NCI-H345 treated with DMSO at 0.1 percent for 48 hours (cell line): ENCODE data around the gene VPS37B.

Experiments
- DNase-seq: peaks from one replicate; lab custom pipeline; 2025; ENCODE audit not compliant: unreplicated experiment; lab: John Stamatoyannopoulos, UW

The VPS37B gene

GRCh38 chr12:122867691-122868461 is 28.0 kb downstream of the VPS37B start:
- no peak for DNase-seq

GRCh38 chr12:122866950-122867607 is 28.8 kb downstream of the VPS37B start:
- no peak for DNase-seq

DNA sequence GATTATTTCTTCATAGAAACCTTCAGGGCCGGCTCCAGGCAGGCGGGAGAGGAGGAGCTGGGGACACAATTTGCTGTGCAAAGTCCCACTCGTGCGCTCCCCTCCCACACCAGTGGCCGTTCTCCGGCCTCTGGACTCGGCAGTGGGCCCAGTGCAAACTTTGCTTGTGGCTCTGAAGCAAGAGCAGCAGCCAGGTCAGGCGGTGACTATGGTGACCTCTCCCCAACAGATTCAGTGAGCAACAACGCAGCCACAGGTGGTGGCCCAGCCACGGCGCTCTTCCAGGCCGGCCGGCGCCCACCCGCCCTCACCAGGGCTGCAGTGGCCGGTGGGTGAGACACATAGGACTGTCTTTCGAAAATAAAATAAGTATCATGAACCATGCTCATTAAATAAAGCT is 29.5 kb downstream of the VPS37B start:
- DNase-seq = no peak

GRCh38 chr12:122865268-122866231 is 30.4 kb downstream of the VPS37B start:
- DNase-seq = no peak

- no peak for DNase-seq
Measured at GRCh38 chr12:122864894-122865253, 31.1 kb downstream of the VPS37B start.

GRCh38 chr12:122862872-122863701 is 32.8 kb downstream of the VPS37B start:
- DNase-seq = peak; percentile 89

DNA sequence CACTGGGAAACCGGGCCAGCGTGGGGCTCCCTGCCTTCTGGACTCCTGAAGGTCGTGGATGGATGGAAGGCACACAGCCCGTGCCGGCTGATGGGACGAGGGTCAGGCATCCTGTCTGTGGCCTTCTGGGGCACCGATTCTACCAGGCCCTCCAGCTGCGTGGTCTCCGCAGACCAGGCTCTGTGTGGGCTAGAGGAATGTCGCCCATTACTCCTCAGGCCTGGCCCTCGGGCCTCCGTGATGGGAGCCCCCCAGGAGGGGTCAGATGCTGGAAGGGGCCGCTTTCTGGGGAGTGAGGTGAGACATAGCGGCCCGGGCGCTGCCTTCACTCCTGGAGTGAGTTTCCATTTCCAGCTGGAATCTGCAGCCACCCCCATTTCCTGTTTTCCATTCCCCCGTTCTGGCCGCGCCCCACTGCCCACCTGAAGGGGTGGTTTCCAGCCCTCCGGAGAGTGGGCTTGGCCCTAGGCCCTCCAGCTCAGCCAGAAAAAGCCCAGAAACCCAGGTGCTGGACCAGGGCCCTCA is 33.8 kb downstream of the VPS37B start:
- DNase-seq = no peak

DNA sequence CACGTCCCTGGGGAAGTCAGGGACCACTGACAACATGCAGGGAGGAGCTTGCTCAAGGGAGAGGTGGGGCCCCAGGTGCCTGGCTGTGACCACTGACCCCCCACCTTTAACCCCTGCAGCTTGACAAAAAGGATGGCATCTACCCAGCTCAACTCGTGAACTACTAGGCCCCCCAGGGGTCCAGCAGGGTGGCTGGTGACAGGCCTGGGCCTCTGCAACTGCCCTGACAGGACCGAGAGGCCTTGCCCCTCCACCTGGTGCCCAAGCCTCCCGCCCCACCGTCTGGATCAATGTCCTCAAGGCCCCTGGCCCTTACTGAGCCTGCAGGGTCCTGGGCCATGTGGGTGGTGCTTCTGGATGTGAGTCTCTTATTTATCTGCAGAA is 34.3 kb downstream of the VPS37B start:
- DNase-seq = no peak

DNA sequence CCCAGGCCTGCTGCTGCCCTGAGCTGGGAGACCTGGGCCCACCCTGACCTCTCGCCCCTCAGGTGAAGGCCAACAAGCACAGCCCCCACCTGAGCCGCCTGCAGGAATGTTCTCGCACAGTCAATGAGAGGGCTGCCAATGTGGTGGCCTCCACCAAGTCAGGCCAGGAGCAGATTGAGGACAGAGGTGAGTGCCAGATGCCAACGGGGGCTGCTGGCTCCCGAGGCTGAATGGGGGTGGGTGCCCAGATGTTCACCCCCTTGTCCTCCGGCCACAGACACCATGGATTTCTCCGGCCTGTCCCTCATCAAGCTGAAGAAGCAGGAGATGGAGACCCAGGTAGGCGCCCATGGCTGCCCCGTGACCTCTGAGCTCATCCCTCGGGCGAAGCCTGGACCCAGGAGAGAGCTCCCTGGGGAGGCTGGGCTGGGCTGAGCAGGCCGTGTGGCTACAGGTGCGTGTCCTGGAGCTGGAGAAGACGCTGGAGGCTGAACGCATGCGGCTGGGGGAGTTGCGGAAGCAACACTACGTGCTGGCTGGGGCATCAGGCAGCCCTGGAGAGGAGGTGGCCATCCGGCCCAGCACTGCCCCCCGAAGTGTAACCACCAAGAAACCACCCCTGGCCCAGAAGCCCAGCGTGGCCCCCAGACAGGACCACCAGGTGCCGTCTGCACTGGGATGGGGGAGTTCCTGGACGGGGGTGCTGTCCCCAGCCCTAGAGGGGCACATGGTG is 34.9 kb downstream of the VPS37B start:
- no peak for DNase-seq

DNA sequence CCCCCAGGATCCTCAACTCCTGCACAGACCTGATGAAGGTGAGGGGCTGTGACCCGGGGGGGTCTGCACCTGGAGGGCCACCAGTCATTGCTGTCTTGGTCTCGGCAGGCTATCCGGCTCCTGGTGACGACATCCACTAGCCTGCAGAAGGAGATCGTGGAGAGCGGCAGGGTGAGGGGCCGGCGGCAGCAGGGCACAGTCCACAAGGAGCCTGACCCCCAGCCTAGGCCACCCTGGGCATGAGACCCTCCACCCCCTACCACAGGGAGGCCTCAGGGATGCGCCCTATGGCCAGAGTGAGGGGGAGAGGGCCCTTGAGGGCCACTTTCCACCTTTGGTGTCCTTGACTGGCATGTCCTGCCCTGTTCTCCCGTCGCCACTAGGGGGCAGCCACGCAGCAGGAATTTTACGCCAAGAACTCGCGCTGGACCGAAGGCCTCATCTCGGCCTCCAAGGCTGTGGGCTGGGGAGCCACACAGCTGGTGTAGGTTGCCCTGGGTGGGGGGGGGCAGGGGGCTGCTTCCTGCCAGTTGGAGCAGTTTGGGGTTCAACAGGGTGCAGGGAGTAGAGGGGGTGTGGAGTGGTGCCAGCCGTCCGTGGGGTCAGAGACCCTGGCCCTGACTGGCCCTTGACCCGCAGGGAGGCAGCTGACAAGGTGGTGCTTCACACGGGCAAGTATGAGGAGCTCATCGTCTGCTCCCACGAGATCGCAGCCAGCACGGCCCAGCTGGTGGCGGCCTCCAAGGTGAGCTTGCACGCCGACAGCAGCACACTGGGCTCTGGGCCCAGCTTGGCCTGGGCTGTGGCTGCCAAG is 35.7 kb downstream of the VPS37B start:
- peak; percentile 4 for DNase-seq

- no peak for DNase-seq
Measured at GRCh38 chr12:122859303-122860039, 36.5 kb downstream of the VPS37B start.

DNA sequence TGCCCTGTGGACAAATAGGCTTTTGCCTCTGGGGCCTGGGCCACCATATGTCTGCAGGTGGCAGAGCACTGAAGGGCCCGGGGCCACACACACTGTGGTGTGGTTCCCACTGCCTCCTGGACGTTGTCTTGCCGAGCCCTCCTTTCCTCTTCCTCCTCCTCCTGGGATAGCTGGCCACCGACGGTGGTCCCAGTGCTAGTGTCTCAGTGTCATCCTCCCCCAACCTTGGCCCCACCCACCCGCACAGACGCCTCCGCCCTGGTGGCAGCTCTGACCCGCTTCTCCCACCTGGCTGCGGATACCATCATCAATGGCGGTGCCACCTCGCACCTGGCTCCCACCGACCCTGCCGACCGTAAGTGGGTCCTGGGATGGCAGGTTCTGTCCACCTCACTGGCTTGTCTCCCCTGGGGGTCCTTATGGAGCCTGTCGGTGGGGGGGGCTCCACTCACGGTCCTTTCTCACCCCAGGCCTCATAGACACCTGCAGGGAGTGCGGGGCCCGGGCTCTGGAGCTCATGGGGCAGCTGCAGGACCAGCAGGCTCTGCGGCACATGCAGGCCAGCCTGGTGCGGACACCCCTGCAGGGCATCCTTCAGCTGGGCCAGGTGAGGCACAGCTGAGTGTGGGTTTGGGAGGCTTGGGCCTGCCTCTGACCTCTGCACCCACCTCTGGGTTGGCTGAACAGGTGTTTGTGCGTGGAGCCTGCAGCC is 37.2 kb downstream of the VPS37B start:
- no peak for DNase-seq

- DNase-seq = no peak
Measured at GRCh38 chr12:122858171-122858570, 37.8 kb downstream of the VPS37B start.

DNA sequence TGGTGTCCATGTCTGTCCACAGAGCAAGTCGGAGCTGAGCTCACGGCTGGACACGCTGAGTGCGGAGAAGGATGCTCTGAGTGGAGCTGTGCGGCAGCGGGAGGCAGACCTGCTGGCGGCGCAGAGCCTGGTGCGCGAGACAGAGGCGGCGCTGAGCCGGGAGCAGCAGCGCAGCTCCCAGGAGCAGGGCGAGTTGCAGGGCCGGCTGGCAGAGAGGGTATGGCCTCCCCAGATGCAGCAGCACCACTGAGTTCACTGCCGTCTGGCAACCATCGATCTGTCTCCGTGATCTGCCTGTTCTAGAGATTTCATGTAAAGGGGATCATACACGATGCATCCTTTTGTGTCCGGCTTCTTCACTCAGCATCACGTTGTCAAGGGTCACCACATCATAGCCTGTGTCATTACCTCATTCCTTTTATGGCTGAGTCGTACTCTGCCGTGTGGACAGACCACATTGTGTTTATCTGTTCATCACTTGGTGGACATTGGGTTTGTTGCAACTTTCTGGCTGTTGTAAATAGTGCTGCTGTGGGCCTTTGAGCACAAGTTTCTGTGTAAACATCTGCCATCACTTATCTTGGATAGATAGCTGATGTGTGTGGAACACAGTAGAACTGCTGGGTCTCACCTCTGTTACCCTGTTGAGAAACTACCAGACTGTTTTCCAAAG is 38.8 kb downstream of the VPS37B start:
- DNase-seq = no peak

- no peak for DNase-seq
Measured at GRCh38 chr12:122855928-122856831, 39.7 kb downstream of the VPS37B start.
